Ishikawa (cell line): ENCODE data around the gene PEAK3.

ENCODE experiments used
- CEBPB ChIP-seq: IDR thresholded peaks from 2 replicates; pipeline ENCODE4 v1.6.1; 2012
- CREB1 ChIP-seq: IDR thresholded peaks from 2 replicates; pipeline ENCODE4 v1.6.1; 2012; ENCODE audit warnings: low read depth
- EGR1 ChIP-seq: IDR thresholded peaks from 2 replicates; pipeline ENCODE4 v1.6.1; 2012
- EP300 ChIP-seq: IDR thresholded peaks from 2 replicates; pipeline ENCODE4 v1.6.1; 2012; ENCODE audit warnings: borderline replicate concordance
- FOXM1 ChIP-seq: IDR thresholded peaks from 2 replicates; pipeline ENCODE4 v1.6.1; 2012; ENCODE audit warnings: low read depth, borderline replicate concordance
- NFIC ChIP-seq: IDR thresholded peaks from 2 replicates; pipeline ENCODE4 v1.6.1; 2012
- RAD21 ChIP-seq: IDR thresholded peaks from 2 replicates; pipeline ENCODE4 v1.6.1; 2012; ENCODE audit warnings: low read depth
- REST ChIP-seq: IDR thresholded peaks from 2 replicates; pipeline ENCODE4 v1.6.1; 2012; ENCODE audit warnings: low read depth, mild to moderate bottlenecking
- TAF1 ChIP-seq: IDR thresholded peaks from 2 replicates; pipeline ENCODE4 v1.6.1; 2012; ENCODE audit warnings: low read depth, mild to moderate bottlenecking
- TCF12 ChIP-seq: IDR thresholded peaks from 2 replicates; pipeline ENCODE4 v1.6.1; 2012; ENCODE audit warnings: low read depth
- TEAD4 ChIP-seq: IDR thresholded peaks from 2 replicates; pipeline ENCODE4 v1.6.1; 2012
- USF1 ChIP-seq: IDR thresholded peaks from 2 replicates; pipeline ENCODE4 v1.6.1; 2012
- YY1 ChIP-seq: IDR thresholded peaks from 2 replicates; pipeline ENCODE4 v1.6.1; 2012; ENCODE audit warnings: low read depth
- ZBTB7A ChIP-seq: IDR thresholded peaks from 2 replicates; pipeline ENCODE4 v1.6.1; 2012; ENCODE audit warnings: low read depth
- TF ChIP-seq, protein P1 (sequence below): IDR thresholded peaks from 2 replicates; pipeline ENCODE4 v1.6.1; 2012

The PEAK3 gene

DNA sequence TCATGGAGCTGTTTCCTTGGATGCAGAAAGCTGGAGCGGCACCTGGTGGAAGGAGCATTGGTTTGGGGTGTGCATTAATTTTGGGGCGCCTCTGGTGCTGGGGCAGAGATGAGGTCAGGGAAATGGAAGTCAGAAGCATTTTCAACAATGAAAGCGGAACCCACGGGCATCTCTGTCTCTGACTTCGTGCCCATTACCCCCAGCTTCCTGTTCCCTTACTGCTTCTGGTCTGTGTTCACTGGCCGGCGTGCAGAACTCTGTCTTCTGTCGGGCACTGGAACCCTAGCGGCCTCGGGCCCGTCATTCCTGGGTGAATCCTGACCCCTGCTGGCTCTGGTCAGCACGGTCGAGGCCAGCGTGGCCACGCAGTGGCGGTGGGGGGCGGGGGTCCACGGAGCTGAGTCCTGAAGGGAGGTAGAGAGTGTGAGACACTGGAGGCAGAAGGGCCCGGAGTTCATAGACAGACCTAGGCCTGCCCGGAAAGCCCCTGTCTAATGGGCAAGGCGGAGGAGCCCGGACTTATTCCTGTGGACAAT, 33.9 kb upstream of the PEAK3 start:
- TF ChIP-seq TAF1, result no peak
- no peak for TF ChIP-seq NFIC
- TF ChIP-seq CEBPB, result no peak
- no peak for TF ChIP-seq CREB1
- TF ChIP-seq REST, result no peak
- peak; percentile 66 for TF ChIP-seq RAD21
- no peak for TF ChIP-seq TEAD4
- TF ChIP-seq ZBTB7A, result 0 out of 2 replicates have a peak, but pooled peaks have one; percentile 56
- TF ChIP-seq YY1, result no peak
- TF ChIP-seq TCF12, result no peak
- TF ChIP-seq, protein P1, sequence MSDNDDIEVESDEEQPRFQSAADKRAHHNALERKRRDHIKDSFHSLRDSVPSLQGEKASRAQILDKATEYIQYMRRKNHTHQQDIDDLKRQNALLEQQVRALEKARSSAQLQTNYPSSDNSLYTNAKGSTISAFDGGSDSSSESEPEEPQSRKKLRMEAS, result no peak
- no peak for TF ChIP-seq FOXM1
- TF ChIP-seq USF1, result no peak
- no peak for TF ChIP-seq EGR1
- no peak for TF ChIP-seq EP300

- TF ChIP-seq RAD21, result no peak
- TF ChIP-seq NFIC, result no peak
- TF ChIP-seq TEAD4, result no peak
- no peak for TF ChIP-seq TAF1
- TF ChIP-seq EP300, result no peak
These were observed 33.3 kb upstream of the PEAK3 start for GRCh38 chr19:2315121-2315817.

DNA sequence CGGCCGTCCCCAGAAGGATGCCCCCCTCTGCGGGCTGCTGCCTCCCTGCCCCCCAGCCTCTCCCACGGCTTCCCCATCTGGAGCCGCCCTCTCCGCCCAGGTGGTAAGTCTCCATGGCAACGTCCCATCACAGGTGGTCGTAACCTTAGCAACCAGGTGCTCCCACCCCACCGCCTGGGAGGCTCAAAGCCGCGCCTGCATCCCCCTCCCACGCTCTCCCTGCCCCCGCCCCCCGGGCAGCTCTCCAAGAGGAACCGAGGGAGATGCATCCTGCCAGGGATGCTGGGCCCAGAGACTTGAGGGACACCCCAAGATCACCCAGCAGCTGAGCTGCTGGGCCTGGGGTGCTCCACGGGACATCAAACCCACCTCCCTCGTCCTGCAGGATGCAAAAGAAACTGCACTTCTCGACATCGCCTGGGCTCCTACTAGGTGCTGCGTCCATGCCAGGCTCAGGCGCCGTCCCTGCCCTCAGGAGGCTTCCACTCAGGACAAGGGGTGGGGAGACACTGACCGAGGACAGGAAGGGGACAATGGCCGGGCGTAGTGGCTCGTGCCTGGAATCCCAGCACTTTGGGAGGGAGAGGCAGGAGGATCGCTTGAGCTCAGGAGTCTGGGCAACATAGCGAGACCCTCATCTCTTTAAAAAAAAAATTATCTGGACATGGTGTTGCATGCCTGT, 31.0 kb upstream of the PEAK3 start:
- no peak for TF ChIP-seq RAD21
- 0 out of 2 replicates have a peak, but pooled peaks have one; percentile 41 for TF ChIP-seq EGR1

DNA sequence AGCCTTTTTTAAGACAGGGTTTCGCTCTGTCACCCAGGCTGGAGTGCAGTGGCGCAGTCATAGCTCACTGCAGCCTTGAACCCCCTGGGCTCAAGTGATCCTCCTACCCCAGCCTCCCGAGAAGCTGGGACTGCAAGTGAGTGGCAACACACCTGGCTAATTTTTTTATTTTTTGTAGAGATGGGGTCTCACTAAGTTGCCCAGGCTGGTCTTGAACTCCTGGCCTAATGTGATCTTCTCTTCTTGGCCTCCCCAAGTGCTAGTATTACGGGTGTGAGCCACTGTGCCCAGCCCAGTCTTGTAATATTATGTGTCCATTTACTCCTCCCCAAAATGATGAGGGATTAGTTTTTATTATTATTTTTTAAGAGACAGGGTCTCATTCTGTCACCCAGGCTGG, 29.1 kb upstream of the PEAK3 start:
- TF ChIP-seq TCF12 (no peak), CEBPB (no peak), RAD21 (no peak), CREB1 (no peak), FOXM1 (no peak), NFIC (no peak), TAF1 (no peak)

- TF ChIP-seq NFIC (peak; percentile 47; the same call in 1 of the 2 replicates), RAD21 (no peak), REST (no peak), TAF1 (no peak), YY1 (no peak), TEAD4 (no peak), ZBTB7A (no peak)
These were observed 27.9 kb upstream of the PEAK3 start for GRCh38 chr19:2309734-2310362.

DNA sequence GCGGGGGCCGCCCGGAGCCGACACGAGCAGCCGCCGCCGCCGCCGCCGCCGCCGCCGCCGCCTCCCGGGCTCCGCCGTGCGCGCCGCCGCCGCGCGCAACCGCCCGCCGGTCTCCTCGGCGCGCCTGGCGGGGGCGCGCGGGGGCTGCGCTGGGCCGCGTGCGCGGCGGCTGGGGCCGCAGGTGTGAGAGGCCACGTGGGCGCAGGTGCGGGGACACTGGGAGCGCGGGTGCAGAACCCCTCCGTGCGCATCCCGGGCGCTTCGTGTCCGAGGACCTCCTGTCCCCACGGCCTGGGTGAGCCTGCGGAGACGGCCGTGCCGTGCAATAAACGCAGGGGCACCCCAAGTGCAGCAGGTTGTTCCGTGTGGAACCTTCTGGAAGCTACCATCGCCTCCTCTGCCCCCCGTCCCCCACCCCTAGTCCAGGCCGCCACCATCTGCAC, 26.2 kb upstream of the PEAK3 start, which contains the start of gene LINGO3:
Gene LINGO3, minus strand, starts transcription at position 41 of the 443 bp plus-strand sequence. CDS start 16,378 bp downstream, outside the sequence.
- TF ChIP-seq FOXM1, result no peak
- TF ChIP-seq CEBPB, result no peak
- TF ChIP-seq REST, result no peak
- TF ChIP-seq EP300, result no peak
- peak; percentile 53 for TF ChIP-seq USF1
- TF ChIP-seq RAD21, result no peak
- no peak for TF ChIP-seq ZBTB7A
- TF ChIP-seq, protein P1, result peak; percentile 77; the same call in 1 of the 2 replicates
- TF ChIP-seq NFIC, result no peak
- TF ChIP-seq TAF1, result no peak
- no peak for TF ChIP-seq TCF12
- no peak for TF ChIP-seq EGR1
